ENCODE data around the gene CHST9.

Gene CHST9

GRCh38 chr18:26874283-26874682 is 310.8 kb downstream of the CHST9 start:
- H3K4me3 ChIP-seq (ENCODE audit: low read depth, low read length): no peak overlapping the region

DNA sequence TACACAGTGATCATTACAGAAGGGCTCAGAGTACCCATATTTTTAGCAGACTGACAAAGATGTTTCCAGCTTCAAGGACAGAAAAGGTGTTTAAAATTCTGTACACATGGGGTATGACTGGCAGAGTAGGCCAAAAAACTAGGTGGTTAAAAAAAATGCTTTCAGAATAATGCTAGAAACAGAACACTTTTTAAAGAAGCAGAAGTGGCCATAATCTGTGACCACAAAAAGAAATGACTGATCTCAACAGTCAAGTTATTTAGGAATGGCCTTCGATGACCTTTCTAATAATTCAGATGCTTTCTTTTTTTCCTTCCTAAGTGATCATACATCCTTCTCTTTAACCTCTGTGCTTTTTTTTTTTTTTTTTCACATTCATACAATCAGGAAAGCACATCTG is 315.5 kb downstream of the CHST9 start:
- no peak overlapping the region for H3K4me3 ChIP-seq (ENCODE audit: low read depth, low read length)

GRCh38 chr18:26868968-26869586 is 316.0 kb downstream of the CHST9 start:
- no peak overlapping the region for H3K4me3 ChIP-seq (ENCODE audit: low read depth, low read length)

DNA sequence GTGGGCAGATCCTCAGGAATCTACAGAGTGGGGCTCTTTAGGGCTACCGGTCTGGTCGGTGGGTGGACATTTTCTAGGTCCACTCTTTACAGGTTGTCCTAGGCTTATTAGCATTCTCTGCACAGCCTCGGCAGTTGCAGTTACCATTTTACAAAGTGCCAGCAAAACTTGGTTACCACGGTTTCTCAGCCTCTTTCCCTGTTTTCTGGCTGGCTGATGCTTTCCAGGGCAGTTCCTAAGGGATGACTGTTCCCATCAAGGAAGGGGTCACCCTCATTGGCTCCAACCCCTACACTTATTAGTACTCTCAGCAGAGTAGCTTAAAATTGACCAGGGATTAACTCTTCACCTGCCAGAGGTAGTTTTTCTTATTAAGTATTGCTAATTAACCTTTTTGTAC is 317.6 kb downstream of the CHST9 start:
- no peak overlapping the region for H3K4me3 ChIP-seq (ENCODE audit: low read depth, low read length)

GRCh38 chr18:26865557-26865956 is 319.6 kb downstream of the CHST9 start, which contains the start of gene AQP4:
Gene AQP4 (minus strand): TSS chr18:26865707. CDS start chr18:26865689, 18 bp downstream.
- H3K4me3 ChIP-seq (ENCODE audit: low read depth, low read length): no peak within 1 kb of the TSS

- no peak overlapping the region for H3K4me3 ChIP-seq (ENCODE audit: low read depth, low read length)
Measured at GRCh38 chr18:26864658-26865057, 320.4 kb downstream of the CHST9 start.

GRCh38 chr18:26863921-26864497 is 321.1 kb downstream of the CHST9 start:
- H3K4me3 ChIP-seq (ENCODE audit: low read depth, low read length): no peak overlapping the region

DNA sequence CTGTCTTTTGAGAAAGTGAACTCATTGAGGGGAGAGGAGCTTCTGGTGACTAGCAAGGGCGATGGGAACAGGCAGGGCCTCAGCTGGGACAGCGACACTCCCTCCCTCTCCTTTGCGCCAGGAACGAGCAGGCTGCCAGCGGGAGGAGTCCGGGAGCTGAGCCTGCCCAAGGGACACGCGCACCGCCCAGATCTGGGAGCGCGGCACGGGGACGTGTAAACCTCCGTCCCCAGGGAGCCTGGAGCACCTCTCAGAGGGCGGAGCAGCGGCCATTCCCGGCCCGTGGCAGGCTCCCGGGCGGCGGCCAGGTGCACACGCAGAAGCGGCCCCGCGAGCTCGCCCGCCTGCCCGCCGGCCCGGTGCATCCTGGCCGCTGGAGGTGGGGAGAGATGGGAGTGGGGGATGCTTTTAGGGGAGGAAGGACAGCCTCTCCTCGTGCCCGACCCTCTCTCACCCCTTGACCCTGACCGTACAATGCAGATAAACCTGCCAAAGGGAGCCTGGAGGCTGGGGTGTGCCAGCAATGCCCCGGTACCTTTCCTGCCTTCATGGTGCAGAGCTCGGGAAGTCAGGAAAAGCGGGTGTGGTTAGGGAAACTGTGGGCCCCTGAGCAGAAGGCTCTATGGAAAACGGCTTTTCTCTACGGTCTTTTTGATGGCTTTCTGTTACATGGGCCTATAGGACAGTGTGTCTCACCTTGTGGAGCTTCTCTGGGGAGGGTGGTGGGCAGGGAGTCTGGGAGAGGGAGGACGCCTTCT is 321.8 kb downstream of the CHST9 start:
- peak overlapping the region; percentile 48 for H3K4me3 ChIP-seq (ENCODE audit: low read depth, low read length)

- no peak overlapping the region for H3K4me3 ChIP-seq (ENCODE audit: low read depth, low read length)
Measured at GRCh38 chr18:26862084-26862483, 323.0 kb downstream of the CHST9 start.
